HG02938 (cell line): Measurements from ENCODE around the gene NIFK.
"Not testable (repeated sequence)": the region's sequence is repeated elsewhere in the genome, so short reads cannot be mapped to it uniquely, and the experiment has no call there.

Experiments
- ATAC-seq: cut with Tn5 transposase; IDR thresholded peaks from one replicate; pipeline ENCODE4 v1.9.1; 2021; ENCODE audit warnings: mild to moderate bottlenecking, moderate library complexity; ENCODE audit not compliant: unreplicated experiment

The NIFK gene

GRCh38 chr2:121734544-121734943, 2.1 kb downstream of the NIFK start:
- ATAC-seq = not testable (repeated sequence)

- no peak for ATAC-seq
These were observed 5.3 kb downstream of the NIFK start for GRCh38 chr2:121731366-121731765.

GRCh38 chr2:121727950-121728349, 8.7 kb downstream of the NIFK start:
- no peak for ATAC-seq

GRCh38 chr2:121727332-121727731, 9.3 kb downstream of the NIFK start:
- ATAC-seq = no peak

DNA sequence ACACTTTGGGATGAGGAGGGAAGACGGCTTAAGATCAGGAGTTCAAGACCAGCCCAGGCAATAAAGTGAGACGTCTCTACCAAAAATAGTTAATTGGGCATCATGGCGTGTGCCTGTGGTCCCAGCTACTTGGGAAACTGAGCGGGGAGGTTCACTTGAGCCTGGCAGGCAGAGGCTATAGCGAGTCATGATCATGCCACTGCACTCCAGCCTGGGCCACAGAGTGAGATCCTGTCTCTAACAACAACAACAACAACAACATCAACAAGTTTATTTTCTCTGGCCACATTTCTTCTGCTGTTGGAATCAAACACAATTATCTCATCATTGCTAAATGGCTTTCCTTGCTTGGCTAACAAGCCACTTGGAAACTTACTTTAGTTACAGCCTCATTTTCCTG, 13.4 kb downstream of the NIFK start:
- no peak for ATAC-seq

DNA sequence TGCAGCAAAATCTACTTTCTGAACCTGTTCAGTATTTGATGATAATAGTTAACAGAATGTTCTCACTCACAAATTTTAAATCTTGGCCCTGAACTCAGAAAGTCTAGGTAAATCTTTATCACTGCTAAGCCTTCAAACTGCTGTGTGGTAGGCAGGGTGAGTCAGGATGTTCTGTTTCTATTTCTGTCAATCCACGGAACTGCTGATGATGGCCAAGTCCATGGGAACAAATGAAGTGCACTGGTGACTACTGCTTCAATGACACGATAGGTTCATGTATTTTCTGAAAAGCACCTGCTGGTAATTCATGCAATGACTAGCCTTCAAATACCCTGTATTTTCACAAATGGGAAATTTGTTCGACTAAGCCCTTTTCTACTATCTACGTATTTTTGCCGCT, 14.2 kb downstream of the NIFK start:
- no peak for ATAC-seq

GRCh38 chr2:121721926-121722325, 14.7 kb downstream of the NIFK start:
- no peak for ATAC-seq

DNA sequence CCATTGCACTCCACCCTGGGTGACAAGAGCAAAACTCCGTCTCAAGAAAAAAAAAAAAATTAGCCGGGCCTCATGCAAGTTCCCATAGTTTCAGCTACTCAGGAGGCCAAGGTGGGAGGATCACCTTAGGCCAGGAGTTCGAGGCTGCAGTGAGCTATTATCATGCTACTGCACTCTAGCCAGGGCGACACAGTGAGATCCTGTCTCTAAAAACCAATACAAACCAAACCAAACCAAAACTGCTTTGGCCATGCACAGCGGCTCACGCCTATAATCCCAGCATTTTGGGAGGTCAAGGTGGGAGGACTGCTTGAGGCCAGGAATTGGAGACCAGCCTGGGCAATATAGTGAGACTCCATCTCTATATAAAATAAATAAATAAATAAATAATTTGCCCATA, 19.1 kb downstream of the NIFK start:
- ATAC-seq = no peak

DNA sequence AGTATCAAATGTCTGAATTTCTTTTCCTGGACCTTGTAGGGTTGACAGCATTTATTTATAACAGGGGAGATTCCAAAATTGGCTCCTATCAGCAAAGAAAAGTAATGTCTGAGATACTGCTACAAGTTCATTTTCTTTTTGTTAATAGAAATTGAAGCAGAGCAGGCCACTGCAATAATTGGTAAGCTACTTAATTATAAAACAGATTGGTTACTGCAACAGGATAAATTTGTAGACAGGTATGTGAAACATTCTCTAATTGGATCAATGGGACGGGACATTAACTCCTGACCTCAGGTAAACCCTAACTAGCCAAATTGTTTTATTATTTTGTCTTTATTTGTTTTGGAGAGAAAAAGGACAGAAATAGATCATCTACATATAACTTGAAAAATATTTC, 20.5 kb downstream of the NIFK start:
- ATAC-seq = no peak

GRCh38 chr2:121711481-121711880, 25.2 kb downstream of the NIFK start:
- ATAC-seq = not testable (repeated sequence)

GRCh38 chr2:121710470-121711170, 26.1 kb downstream of the NIFK start:
- ATAC-seq = no peak

GRCh38 chr2:121709776-121710469, 26.8 kb downstream of the NIFK start:
- ATAC-seq = no peak

DNA sequence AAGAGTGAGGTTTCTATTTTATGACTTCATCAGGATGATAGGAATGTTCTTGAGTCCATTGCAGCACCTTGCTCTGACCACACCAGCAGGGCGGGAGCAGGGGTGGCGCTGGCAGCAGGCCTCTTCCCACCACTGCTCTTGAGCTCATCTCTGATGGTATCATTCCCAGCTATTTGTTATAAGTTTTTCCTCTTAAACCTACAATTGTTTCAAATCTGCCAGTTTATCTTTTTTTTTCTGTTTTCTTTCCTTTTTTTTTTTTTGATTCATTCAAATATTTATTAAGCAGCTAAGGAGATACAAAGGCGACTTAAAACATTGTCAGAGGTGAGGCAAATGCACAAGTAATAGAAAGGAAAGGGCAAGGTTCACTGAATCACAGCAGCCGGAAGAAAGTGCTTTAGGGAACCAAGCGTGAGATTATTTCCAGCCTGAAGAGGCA, 28.7 kb downstream of the NIFK start:
- no peak for ATAC-seq

DNA sequence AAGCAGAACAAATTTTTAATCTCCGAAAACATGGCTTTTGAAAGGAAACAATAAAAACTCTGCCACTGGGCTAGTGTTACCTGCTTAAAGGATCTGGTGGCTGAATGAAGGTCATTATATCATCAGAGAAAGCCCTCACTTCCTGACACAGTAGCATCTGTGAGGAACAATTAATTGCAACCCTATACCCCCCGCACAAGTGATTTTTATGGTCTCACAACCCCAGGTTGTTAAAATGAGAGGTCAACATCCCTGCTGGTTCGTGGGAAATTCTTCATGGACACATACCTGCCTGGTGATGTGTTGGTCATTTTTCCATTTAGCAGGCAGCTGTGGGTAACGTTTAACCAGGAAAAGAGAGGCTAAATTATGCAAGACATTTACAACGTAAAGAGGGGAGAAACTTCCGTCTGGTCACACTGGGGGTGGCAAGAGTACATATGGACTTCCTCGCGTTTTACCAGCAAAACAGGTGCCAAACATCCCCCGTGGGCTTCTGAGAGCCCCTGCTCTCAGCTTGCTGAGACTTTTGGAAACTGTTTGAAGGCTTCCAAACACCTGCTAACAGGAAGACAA, 29.2 kb downstream of the NIFK start:
- no peak for ATAC-seq

GRCh38 chr2:121705958-121706357, 30.7 kb downstream of the NIFK start:
- ATAC-seq = no peak

DNA sequence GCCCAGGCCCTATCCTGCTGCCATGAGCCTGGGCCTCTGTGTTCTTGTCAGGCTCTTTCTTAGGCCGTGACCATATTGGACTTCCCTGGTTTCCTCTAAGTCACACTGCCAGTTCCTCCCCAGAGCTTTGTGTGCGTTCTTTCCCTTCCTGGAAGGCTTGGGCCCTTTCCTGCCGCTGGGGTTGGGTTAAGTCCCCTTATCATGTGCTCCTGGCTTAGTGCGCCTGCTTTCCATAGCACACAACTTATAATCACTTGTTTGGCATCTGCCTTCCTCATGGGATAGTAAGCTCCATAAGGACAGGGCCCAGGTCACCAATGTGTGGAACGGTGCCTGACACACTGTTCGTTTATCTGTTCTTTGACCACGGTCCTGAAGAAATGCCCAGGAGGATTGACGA, 31.3 kb downstream of the NIFK start:
- no peak for ATAC-seq

- ATAC-seq = not testable (repeated sequence)
These were observed 34.9 kb downstream of the NIFK start for GRCh38 chr2:121701761-121702160.

GRCh38 chr2:121699421-121700333, 37.0 kb downstream of the NIFK start:
- ATAC-seq = peak; percentile 100

GRCh38 chr2:121698318-121698930, 38.3 kb downstream of the NIFK start:
- ATAC-seq = no peak

DNA sequence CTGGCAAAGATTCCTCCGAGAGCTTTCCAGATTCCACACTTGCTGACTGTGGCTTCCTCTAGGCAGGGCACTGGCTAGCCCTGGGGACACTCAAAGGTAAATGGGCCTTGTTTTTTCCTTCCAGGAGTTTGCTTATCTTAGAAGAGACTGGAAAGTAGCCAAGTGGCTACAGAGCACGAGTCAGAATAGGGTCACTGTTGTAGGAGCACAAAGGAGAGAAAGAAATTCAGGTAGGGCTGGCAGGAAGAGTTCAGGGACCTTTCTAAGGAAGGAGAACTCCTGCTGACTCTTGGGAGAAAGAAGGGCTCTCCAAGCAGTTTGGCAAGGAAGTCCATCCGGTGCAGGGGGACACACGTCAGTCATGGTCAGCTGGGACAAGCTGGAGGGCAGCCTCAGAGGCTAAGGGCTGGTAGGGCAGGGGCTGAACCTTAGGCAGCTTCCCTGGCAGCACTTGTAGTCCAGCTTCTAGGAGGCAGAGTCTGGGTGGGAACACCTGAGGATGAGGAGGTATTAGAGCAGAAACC, 39.5 kb downstream of the NIFK start:
- ATAC-seq = no peak
